SK-N-SH (cell line): ENCODE results near the gene LPCAT3.

Source experiments
- ELF1 ChIP-seq: IDR thresholded peaks from 2 replicates; pipeline ENCODE4 v1.4.0; 2012
- EP300 ChIP-seq, 2 experiments: IDR thresholded peaks; 2 replicates each; pipeline versions ENCODE4 v1.4.0 to v1.6.1; 2012; ENCODE audit warnings: borderline replicate concordance in 1 of 2, low read depth in 1 of 2, low read length in 1 of 2
- EZH2phosphoT487 ChIP-seq: fragments of 200-600 bp; sonication (generic); IDR thresholded peaks from 2 replicates; pipeline ENCODE4 v1.6.1; 2017; ENCODE audit warnings: low read depth, mixed run types, mild to moderate bottlenecking, antibody characterized with exemption, moderate library complexity, borderline replicate concordance
- FOXJ3 ChIP-seq: sonication (generic); formaldehyde crosslinking; IDR thresholded peaks from 2 replicates; pipeline ENCODE4 v1.5.1; 2020; ENCODE audit warnings: mild to moderate bottlenecking, missing genetic modification reagents
- POLR2AphosphoS5 ChIP-seq: IDR thresholded peaks from 2 replicates; pipeline ENCODE4 v1.6.1; 2012; ENCODE audit warnings: low read depth, low read length
- SIN3A ChIP-seq: IDR thresholded peaks from 2 replicates; pipeline ENCODE4 v1.6.1; 2012; ENCODE audit warnings: low read depth, mild to moderate bottlenecking, low read length, moderate library complexity, borderline replicate concordance
- TEAD4 ChIP-seq: IDR thresholded peaks from 2 replicates; pipeline ENCODE4 v1.4.0; 2012; ENCODE audit warnings: mild to moderate bottlenecking, borderline replicate concordance; ENCODE audit not compliant: insufficient read depth
- TF ChIP-seq, protein P1 (sequence below): fragments of 200-600 bp; sonication (generic); IDR thresholded peaks from 2 replicates; pipeline ENCODE4 v1.6.1; 2017; ENCODE audit warnings: antibody characterized with exemption, mild to moderate bottlenecking, moderate library complexity
- TF ChIP-seq, protein P2 (sequence below): fragments of 150-350 bp; IDR thresholded peaks from 2 replicates; pipeline ENCODE4 v1.6.1; 2016; ENCODE audit warnings: mild to moderate bottlenecking, low read depth, low read length
- TF ChIP-seq, protein P3 (sequence below): IDR thresholded peaks from 2 replicates; pipeline ENCODE4 v1.4.0; 2012; ENCODE audit warnings: low read depth
- TF ChIP-seq, protein P4 (sequence below): IDR thresholded peaks from 2 replicates; pipeline ENCODE4 v1.6.1; 2012; ENCODE audit warnings: mild to moderate bottlenecking, low read depth, low read length, moderate library complexity

DNA sequence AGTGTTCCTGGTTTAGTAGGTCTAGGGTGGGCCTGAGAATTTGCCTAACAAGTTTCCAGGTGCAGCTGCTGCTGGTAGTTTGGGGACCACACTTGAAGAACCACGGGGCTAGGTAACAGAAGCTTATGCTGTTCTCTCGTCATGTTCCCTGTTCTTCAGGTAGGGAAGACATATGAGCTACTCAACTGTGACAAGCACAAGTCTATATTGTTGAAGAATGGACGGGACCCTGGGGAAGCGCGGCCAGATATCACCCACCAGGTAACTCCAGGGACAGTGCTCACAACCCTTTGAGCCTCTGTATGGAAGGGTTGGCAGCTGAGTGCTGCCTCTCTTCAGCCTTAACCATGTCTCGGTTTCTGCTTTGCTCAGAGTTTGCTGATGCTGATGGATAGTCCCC, 44.1 kb downstream of the LPCAT3 start:
- no peak for TF ChIP-seq ELF1
- no peak for TF ChIP-seq FOXJ3 (CRISPR knock-in tag)
- TF ChIP-seq EZH2phosphoT487, result no peak
- TF ChIP-seq, protein P1, sequence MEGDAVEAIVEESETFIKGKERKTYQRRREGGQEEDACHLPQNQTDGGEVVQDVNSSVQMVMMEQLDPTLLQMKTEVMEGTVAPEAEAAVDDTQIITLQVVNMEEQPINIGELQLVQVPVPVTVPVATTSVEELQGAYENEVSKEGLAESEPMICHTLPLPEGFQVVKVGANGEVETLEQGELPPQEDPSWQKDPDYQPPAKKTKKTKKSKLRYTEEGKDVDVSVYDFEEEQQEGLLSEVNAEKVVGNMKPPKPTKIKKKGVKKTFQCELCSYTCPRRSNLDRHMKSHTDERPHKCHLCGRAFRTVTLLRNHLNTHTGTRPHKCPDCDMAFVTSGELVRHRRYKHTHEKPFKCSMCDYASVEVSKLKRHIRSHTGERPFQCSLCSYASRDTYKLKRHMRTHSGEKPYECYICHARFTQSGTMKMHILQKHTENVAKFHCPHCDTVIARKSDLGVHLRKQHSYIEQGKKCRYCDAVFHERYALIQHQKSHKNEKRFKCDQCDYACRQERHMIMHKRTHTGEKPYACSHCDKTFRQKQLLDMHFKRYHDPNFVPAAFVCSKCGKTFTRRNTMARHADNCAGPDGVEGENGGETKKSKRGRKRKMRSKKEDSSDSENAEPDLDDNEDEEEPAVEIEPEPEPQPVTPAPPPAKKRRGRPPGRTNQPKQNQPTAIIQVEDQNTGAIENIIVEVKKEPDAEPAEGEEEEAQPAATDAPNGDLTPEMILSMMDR, result no peak
- TF ChIP-seq, protein P2, sequence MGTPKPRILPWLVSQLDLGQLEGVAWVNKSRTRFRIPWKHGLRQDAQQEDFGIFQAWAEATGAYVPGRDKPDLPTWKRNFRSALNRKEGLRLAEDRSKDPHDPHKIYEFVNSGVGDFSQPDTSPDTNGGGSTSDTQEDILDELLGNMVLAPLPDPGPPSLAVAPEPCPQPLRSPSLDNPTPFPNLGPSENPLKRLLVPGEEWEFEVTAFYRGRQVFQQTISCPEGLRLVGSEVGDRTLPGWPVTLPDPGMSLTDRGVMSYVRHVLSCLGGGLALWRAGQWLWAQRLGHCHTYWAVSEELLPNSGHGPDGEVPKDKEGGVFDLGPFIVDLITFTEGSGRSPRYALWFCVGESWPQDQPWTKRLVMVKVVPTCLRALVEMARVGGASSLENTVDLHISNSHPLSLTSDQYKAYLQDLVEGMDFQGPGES, result no peak
- no peak for TF ChIP-seq SIN3A
- TF ChIP-seq POLR2AphosphoS5, result no peak
- TF ChIP-seq, protein P3, sequence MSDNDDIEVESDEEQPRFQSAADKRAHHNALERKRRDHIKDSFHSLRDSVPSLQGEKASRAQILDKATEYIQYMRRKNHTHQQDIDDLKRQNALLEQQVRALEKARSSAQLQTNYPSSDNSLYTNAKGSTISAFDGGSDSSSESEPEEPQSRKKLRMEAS, result no peak
- TF ChIP-seq, protein P4, sequence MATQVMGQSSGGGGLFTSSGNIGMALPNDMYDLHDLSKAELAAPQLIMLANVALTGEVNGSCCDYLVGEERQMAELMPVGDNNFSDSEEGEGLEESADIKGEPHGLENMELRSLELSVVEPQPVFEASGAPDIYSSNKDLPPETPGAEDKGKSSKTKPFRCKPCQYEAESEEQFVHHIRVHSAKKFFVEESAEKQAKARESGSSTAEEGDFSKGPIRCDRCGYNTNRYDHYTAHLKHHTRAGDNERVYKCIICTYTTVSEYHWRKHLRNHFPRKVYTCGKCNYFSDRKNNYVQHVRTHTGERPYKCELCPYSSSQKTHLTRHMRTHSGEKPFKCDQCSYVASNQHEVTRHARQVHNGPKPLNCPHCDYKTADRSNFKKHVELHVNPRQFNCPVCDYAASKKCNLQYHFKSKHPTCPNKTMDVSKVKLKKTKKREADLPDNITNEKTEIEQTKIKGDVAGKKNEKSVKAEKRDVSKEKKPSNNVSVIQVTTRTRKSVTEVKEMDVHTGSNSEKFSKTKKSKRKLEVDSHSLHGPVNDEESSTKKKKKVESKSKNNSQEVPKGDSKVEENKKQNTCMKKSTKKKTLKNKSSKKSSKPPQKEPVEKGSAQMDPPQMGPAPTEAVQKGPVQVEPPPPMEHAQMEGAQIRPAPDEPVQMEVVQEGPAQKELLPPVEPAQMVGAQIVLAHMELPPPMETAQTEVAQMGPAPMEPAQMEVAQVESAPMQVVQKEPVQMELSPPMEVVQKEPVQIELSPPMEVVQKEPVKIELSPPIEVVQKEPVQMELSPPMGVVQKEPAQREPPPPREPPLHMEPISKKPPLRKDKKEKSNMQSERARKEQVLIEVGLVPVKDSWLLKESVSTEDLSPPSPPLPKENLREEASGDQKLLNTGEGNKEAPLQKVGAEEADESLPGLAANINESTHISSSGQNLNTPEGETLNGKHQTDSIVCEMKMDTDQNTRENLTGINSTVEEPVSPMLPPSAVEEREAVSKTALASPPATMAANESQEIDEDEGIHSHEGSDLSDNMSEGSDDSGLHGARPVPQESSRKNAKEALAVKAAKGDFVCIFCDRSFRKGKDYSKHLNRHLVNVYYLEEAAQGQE, result no peak
- TF ChIP-seq TEAD4, result no peak
- TF ChIP-seq EP300 (IDR thresholded peaks at IDR 0.05; ENCODE audit: borderline replicate concordance in 1 of 2, low read depth in 1 of 2, low read length in 1 of 2), result no peak
